Measurements from ENCODE around the gene UTF1.

The UTF1 gene

DNA sequence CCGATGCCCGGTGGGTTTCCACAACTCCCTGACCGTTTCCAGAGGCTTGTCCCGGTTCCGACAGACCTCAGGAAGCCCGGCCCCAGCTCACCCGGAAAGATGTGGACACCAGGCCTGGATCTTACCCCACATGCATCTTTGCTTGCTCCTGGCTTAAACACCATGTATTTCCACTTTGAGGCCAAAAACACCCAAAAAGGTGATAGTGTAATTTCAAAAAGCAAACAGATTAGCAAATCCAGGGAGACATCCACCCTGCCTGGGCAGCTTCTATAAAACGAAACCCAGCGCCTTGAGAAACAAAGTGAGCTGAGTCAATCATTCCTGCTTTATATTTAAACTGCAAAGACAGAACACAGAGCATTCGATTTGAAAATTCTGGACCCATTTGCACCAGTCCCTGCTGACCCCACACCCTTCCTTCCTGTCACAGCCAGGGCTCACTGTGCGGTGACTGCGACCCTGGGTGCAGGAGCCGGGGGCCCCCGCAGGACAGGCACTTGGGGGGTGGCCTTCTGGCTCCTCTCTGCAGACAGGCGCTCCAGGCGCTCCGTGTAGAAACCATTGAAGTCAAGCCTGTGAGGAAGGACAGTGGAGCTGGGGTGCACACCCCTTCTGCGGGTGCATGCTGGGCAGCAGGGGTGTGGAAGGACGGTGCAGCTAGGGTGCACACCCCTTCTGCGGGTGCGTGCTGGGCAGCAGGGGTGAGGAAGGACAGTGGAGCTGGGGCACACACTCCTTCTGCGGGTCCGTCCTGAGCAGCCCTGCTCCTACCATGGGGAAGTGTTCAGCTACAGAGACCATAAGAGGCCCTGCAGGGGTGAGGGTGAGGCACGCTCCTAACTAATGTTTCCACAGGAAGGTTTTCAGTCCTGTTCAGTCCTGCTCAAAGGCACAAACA, 49.6 kb downstream of the UTF1 start:
- DNase-seq (ENCODE audit: low read depth) = no peak

DNA sequence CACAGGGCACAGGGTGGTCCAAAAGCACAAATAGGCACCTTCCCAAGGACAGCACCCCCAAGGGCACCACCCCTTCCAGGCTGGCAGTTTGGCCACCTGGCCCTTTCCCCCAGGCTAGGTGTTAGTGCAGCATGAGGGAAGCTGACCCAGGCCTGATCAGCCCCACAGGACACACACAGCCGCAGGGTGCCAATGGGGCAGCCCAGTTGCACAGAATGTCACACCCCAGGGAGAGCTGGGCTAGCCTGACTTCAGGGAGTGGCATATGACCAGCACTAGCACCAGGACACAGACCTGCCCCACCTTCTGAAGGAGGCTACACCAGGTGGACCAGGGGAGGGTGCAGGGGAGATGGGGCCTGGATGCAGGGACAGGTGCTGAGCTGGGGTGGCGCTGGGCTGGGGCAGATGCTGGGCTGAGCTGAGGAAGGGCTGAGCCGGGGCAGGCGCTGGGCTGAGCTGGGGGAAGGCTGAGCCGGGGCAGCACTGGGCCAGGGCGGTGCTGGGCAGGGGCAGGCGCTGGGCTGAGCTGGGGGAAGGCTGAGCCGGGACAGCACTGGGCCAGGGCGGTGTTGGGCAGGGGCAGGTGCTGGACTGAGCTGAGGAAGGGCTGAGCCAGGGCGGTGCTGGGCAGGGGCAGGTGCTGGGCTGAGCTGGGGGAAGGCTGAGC, 50.5 kb downstream of the UTF1 start:
- no peak for DNase-seq (ENCODE audit: low read depth)

DNA sequence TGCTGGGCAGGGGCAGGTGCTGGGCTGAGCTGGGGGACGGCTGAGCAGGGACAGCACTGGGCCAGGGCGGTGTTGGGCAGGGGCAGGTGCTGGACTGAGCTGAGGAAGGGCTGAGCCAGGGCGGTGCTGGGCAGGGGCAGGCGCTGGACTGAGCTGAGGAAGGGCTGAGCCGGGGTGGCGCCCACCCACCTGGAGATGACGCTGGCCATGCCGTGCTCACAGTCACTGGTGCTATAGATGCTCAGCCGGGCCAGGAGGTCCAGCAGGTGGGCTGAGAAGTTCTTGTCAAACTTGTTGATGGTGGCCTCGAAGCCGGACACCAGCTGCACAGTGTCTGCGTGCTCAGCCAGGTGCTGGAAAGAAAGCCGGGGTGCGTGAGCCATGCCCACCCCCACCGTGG, 51.1 kb downstream of the UTF1 start:
- DNase-seq (ENCODE audit: low read depth) = no peak

Data from fibroblast of the conjunctiva (primary cell).